ENCODE data around the gene PRKCA. TPM values are rescaled to one million over a fixed set of nuclear protein-coding genes. Genes with fewer than 3 reads are reported as not detected.

PRKCA gene
- total RNA-seq, 1 experiment from 2014 or later = 29.6 TPM

DNA sequence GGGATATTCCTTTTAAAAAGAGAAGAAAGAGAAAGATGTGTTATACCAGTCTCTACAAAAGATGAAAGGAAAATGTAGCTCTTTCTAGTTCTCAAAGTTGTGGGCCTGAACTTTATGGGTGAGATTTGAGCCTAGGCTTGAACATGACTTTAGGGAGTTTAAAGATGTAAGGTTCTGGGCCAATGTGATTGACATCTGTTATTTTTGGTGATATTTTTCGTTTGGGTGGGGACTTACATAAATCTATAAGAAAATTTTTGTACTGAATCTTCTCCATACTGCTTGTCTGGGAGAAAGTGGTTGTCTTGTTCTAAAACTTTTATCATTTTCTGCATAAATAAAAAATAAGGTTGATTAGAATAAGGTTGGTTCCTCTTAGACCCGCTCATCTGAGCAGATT lies 4.8 kb downstream of the PRKCA start:
- Mint-ChIP-seq H3K4me3 (ENCODE audit: unreplicated experiment) (no peak overlapping the region), H3K27ac (ENCODE audit: unreplicated experiment) (no peak overlapping the region), H3K27me3 (ENCODE audit: insufficient read depth, unreplicated experiment) (no peaks in the 10 kb centered on the region), H3K4me1 (ENCODE audit: low read depth, unreplicated experiment) (peaks cover 13% of the 10 kb centered on the region), H3K36me3 (ENCODE audit: insufficient read depth, unreplicated experiment) (peaks cover 16% of the 10 kb centered on the region), H3K9me3 (ENCODE audit: unreplicated experiment) (no peaks in the 10 kb centered on the region)
- intact Hi-C loops (cut with micrococcal nuclease; ENCODE audit: unreplicated experiment) = no loop called here
- Histone ChIP-seq H3K36me3 (ENCODE audit: control insufficient read depth, insufficient read depth, low read length) (no peaks in the 10 kb centered on the region), H3K27me3 (replicated peaks; ENCODE audit: control insufficient read depth, insufficient read depth, low read length) (no peaks in the 10 kb centered on the region), H3K9me3 (no peaks in the 10 kb centered on the region), H3K4me1 (no peaks in the 10 kb centered on the region; the same call in 1 of the 2 replicates), H3K4me3 (ENCODE audit: low read depth, low read length) (no peak overlapping the region)
- POLR2A ChIA-PET = no interaction called here
- TF ChIP-seq, protein P1, sequence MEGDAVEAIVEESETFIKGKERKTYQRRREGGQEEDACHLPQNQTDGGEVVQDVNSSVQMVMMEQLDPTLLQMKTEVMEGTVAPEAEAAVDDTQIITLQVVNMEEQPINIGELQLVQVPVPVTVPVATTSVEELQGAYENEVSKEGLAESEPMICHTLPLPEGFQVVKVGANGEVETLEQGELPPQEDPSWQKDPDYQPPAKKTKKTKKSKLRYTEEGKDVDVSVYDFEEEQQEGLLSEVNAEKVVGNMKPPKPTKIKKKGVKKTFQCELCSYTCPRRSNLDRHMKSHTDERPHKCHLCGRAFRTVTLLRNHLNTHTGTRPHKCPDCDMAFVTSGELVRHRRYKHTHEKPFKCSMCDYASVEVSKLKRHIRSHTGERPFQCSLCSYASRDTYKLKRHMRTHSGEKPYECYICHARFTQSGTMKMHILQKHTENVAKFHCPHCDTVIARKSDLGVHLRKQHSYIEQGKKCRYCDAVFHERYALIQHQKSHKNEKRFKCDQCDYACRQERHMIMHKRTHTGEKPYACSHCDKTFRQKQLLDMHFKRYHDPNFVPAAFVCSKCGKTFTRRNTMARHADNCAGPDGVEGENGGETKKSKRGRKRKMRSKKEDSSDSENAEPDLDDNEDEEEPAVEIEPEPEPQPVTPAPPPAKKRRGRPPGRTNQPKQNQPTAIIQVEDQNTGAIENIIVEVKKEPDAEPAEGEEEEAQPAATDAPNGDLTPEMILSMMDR (IDR thresholded peaks at IDR 0.05; ENCODE audit: insufficient read depth in 1 of 2, low read depth in 1 of 2, low read length in 1 of 2, severe bottlenecking in 1 of 2, unreplicated experiment in 1 of 2) = no peak
- no peak for DNase-seq
- no TSS peak for BruUV-seq (replicated peaks)
- CTCF ChIA-PET = no interaction called here

DNA sequence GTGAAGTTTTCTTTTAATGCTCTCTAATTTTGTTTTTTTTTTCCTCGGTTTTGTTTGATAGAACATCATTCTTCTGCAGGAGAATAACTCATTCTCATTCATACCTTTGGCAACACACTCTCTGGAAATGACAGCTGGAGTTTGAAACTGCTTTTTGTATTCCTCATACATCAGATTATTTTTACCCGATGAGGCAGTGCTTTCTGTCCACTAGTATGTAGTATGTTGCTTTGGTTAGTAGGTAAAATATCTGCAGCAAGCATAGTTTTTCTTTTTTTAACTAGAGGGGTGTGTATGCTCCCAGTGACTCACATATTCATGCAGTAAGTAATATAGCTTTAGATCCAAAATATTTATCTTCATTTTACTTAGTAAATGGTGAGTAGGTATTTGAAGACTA lies 6.4 kb downstream of the PRKCA start:
- ChIA-PET CTCF (no interaction called here), POLR2A (no interaction called here)
- intact Hi-C loops (cut with micrococcal nuclease; ENCODE audit: unreplicated experiment) = no loop called here
- Histone ChIP-seq H3K36me3 (ENCODE audit: control insufficient read depth, insufficient read depth, low read length) (no peaks in the 10 kb centered on the region), H3K4me3 (ENCODE audit: low read depth, low read length) (no peak overlapping the region), H3K9me3 (no peaks in the 10 kb centered on the region), H3K27me3 (replicated peaks; ENCODE audit: control insufficient read depth, insufficient read depth, low read length) (no peaks in the 10 kb centered on the region), H3K4me1 (no peaks in the 10 kb centered on the region; the same call in 1 of the 2 replicates)
- H3K27me3 Mint-ChIP-seq (ENCODE audit: insufficient read depth, unreplicated experiment) = no peaks in the 10 kb centered on the region
- H3K4me1 Mint-ChIP-seq (ENCODE audit: low read depth, unreplicated experiment) = peaks cover 19% of the 10 kb centered on the region
- H3K36me3 Mint-ChIP-seq (ENCODE audit: insufficient read depth, unreplicated experiment) = peaks cover 16% of the 10 kb centered on the region
- no peak overlapping the region for H3K27ac Mint-ChIP-seq (ENCODE audit: unreplicated experiment)
- H3K4me3 Mint-ChIP-seq (ENCODE audit: unreplicated experiment) = no peak overlapping the region
- no peaks in the 10 kb centered on the region for H3K9me3 Mint-ChIP-seq (ENCODE audit: unreplicated experiment)
- DNase-seq = no peak
- TF ChIP-seq, protein P1 (IDR thresholded peaks at IDR 0.05; ENCODE audit: insufficient read depth in 1 of 2, low read depth in 1 of 2, low read length in 1 of 2, severe bottlenecking in 1 of 2, unreplicated experiment in 1 of 2) = no peak
- no TSS peak for BruUV-seq (replicated peaks)

DNA sequence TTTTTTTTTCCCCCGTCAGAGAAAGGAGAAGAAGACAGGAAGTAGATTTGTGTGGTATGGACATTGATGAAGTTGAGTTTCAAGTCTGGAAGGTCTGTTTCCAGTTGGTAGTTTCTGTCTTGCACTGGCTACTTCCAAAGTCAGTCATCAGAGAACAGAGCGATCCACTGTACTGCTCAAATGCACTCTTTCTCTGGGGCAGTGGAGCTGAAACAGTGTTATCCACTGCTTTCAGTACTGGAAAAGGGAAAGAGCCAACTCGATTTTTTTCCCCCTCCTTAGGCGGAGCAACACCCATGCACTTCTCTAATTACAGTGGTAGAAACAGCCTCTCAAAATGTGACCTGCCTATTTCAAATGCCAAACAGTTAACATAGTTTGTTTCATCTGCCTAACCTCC lies 7.4 kb downstream of the PRKCA start:
- no peaks in the 10 kb centered on the region for H3K9me3 ChIP-seq
- no peaks in the 10 kb centered on the region for H3K27me3 ChIP-seq (replicated peaks; ENCODE audit: control insufficient read depth, insufficient read depth, low read length)
- Mint-ChIP-seq H3K4me3 (ENCODE audit: unreplicated experiment) (no peak overlapping the region), H3K36me3 (ENCODE audit: insufficient read depth, unreplicated experiment) (peaks cover 16% of the 10 kb centered on the region), H3K27me3 (ENCODE audit: insufficient read depth, unreplicated experiment) (no peaks in the 10 kb centered on the region), H3K9me3 (ENCODE audit: unreplicated experiment) (no peaks in the 10 kb centered on the region), H3K4me1 (ENCODE audit: low read depth, unreplicated experiment) (peaks cover 11% of the 10 kb centered on the region), H3K27ac (ENCODE audit: unreplicated experiment) (no peak overlapping the region)
- no peaks in the 10 kb centered on the region for H3K4me1 ChIP-seq
- H3K36me3 ChIP-seq (ENCODE audit: control insufficient read depth, insufficient read depth, low read length) = no peaks in the 10 kb centered on the region
- ChIA-PET POLR2A (no interaction called here), CTCF (no interaction called here)
- BruUV-seq (replicated peaks) = no TSS peak
- no peak for DNase-seq
- no peak overlapping the region for H3K4me3 ChIP-seq (ENCODE audit: low read depth, low read length)
- intact Hi-C loops (cut with micrococcal nuclease; ENCODE audit: unreplicated experiment) = no loop called here
- TF ChIP-seq, protein P1 (IDR thresholded peaks at IDR 0.05; ENCODE audit: insufficient read depth in 1 of 2, low read depth in 1 of 2, low read length in 1 of 2, severe bottlenecking in 1 of 2, unreplicated experiment in 1 of 2) = no peak

Measured in Caco-2 (cell line).